NCI-H1694 (cell line): ENCODE data around the gene CYTH1.
"Not testable (repeated sequence)": the region's sequence is repeated elsewhere in the genome, so short reads cannot be mapped to it uniquely, and the experiment has no call there.

Source experiments
- DNase-seq: peaks from one replicate; lab custom pipeline; 2025; lab: John Stamatoyannopoulos, UW

Gene CYTH1

DNA sequence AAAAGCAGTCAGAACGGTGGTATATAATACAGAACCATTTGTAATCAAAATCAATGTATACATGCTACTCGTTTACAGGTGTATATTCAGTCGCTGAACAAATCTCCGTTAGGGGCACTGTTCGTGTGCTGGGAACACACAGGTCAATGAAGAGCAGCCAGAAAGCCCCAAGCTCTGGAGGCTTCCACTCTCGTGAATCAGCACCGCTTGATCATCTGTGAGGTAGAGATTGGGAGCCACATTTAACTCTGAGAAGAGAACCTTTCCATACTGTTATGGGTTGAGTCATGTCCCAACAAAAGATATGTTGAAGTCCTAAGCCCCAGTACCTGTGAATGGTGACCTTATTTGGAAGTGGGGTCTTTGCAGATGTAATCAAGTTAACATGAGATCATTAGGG lies 5.4 kb upstream of the CYTH1 start:
- no peak for DNase-seq

- no peak for DNase-seq
Measured at GRCh38 chr17:78785663-78786057, 3.6 kb upstream of the CYTH1 start.

GRCh38 chr17:78785011-78785662 lies 3.1 kb upstream of the CYTH1 start:
- no peak for DNase-seq

- DNase-seq: no peak
Measured at GRCh38 chr17:78784352-78784751, 2.3 kb upstream of the CYTH1 start.

GRCh38 chr17:78783711-78784324 lies 1.7 kb upstream of the CYTH1 start:
- DNase-seq: no peak

- no peak for DNase-seq
Measured at GRCh38 chr17:78781104-78781892, 775 bp downstream of the CYTH1 start.

- no peak for DNase-seq
Measured at GRCh38 chr17:78780335-78780734, 1.7 kb downstream of the CYTH1 start.

DNA sequence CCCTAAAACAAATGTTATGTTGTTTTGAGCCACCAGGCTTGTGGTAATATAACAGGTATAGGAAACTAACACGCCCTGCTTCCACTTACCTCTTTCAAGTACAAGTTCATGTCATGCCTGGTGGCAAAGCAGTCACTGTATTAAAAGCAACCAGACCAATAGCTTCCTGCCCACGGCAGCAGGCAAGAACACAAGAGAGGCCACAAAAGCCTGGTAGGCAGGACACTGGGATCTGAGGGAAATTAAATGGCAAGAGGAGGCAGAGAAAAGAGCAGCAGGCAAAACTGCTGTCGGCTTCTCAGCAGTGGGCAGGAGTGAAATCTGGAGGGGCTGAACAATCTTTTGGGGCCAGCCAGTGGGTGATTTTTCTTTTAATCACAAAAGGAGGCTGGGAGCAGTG lies 2.2 kb downstream of the CYTH1 start:
- DNase-seq: no peak

- not testable (repeated sequence) for DNase-seq
Measured at GRCh38 chr17:78779286-78779651, 2.8 kb downstream of the CYTH1 start.

DNA sequence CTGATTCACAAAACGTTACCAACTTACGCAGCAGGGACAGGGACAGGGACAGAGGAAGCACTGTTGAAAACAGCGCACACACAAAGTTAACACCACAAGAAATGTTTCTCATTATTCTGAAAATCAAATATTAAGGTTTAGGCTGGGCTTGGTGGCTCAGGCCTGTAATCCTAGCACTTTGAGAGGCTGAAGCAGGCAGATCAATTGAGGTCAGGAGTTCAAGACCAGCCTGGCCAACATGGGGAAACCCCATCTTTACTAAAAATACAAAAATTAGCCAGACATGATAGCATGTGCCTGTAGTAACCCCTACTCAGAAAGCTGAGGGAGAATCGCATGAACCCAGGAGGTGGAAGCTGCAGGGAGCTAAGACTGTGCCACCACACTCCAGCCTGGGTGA lies 4.2 kb downstream of the CYTH1 start:
- no peak for DNase-seq

- DNase-seq: no peak
Measured at GRCh38 chr17:78774956-78775571, 7.0 kb downstream of the CYTH1 start.

DNA sequence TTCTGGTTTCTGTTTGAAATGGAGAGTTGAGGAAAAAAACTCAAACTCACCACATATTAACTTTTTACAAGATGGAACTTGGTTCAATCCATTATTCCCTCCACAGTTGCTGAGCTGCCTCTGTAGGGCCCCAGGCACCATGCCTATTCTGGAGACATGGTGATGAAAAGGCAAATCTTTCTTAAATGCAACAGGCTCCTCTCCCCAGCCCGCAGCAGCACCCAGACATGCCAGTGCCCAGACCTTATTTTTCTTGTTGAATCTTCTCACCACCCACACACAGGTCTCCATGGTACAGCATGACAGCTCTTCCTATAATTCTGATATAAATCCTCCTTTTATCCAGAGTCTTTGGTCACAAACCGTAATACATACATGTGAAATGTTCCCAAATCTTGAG lies 7.6 kb downstream of the CYTH1 start:
- no peak for DNase-seq

GRCh38 chr17:78771758-78772382 lies 10.2 kb downstream of the CYTH1 start:
- DNase-seq: no peak

GRCh38 chr17:78769196-78769773 lies 12.8 kb downstream of the CYTH1 start:
- no peak for DNase-seq

- DNase-seq: no peak
Measured at GRCh38 chr17:78767806-78768205, 14.3 kb downstream of the CYTH1 start.

- no peak for DNase-seq
Measured at GRCh38 chr17:78766743-78767294, 15.3 kb downstream of the CYTH1 start.

- DNase-seq: no peak
Measured at GRCh38 chr17:78766225-78766624, 15.8 kb downstream of the CYTH1 start.

DNA sequence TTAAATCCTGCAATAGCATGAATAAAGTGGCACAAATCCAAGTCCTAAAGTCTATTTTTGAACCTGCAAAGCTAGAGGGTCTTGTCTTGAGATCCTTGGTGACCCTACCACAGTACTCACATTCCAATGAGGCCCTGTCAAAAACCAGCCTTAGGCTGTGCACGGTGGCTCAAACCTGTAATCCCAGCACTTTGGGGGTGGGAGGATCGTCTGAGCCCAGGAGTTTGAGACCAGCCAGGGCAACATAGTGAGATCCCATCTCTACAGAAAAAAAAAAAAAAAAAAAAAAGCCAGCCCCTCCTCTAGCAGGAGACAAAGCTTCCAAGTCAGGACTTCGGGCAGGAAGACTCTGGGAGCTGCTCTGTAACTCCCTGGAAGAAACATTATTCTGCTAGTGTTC lies 16.3 kb downstream of the CYTH1 start:
- DNase-seq: no peak

DNA sequence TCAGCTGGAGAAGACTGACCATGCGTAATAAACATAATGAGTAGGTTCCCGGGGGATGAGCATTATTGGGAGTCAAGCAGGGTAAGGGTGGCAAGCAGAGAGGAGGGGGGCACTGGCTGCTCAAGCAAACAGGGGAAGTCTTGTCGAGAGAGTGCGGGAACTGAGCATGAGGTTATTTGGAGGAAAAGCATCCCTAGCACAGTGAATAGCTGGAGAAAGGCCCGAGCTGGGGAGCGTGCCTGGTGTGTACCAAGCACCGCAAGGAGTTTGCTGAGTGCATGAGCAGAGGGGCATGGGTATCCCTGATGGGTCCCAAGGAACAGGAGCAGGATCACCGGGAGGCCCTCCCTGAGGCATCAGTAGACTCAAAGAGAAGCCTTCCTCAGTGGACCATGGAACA lies 17.2 kb downstream of the CYTH1 start:
- DNase-seq: no peak

DNA sequence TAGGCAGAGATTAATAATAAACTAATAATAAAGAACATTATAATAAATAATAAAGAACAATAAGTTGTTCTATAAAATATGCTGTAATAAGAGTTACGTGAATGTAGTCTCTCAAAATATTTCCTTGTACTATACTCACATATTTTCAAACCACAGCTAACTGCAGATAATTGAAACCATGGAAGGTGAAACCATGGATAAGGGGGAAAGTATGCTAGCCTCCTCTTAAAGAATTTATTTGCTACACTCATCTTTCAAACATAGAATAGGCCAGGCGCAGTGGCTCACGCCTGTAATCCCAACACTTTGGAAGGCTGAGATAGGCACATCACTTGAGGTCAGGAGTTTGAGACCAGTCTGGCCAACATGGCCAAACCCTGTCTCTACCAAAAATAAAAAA lies 18.5 kb downstream of the CYTH1 start:
- no peak for DNase-seq

- no peak for DNase-seq
Measured at GRCh38 chr17:78761789-78762406, 20.2 kb downstream of the CYTH1 start.
